BJ (cell line): ENCODE measurements around the gene IGF2BP1. TPM values are rescaled to one million over a fixed set of nuclear protein-coding genes. Genes with fewer than 3 reads are reported as not detected.
"Not testable (repeated sequence)": the region's sequence is repeated elsewhere in the genome, so short reads cannot be mapped to it uniquely, and the experiment has no call there.

Source experiments
- CTCF ChIA-PET: fragments of 350-600 bp; formaldehyde crosslinking; extraction: SDS; loops from one replicate; lab custom pipeline; 2021; ENCODE audit warnings: antibody characterized with exemption, inconsistent platforms; lab: Yijun Ruan, JAX
- POLR2A ChIA-PET: fragments of 300-600 bp; sonication (Branson Sonifier 250); formaldehyde crosslinking; extraction: SDS; loops from one replicate; lab custom pipeline; 2021; ENCODE audit warnings: antibody characterized with exemption; lab: Charles Lee
- DNase-seq: peaks from one replicate; pipeline ENCODE4 v3.0.0-alpha.2; 2011; ENCODE audit warnings: low read depth
- H3K27me3 ChIP-seq: 2 replicates; pipeline ENCODE4 v1.6.0; 2011; ENCODE audit warnings: low read length; ENCODE audit not compliant: control insufficient read depth, insufficient read depth
- H3K36me3 ChIP-seq: 2 replicates; pipeline ENCODE4 v1.5.1; 2011; ENCODE audit warnings: low read length; ENCODE audit not compliant: control insufficient read depth, insufficient read depth
- H3K4me3 ChIP-seq: 2 replicates; pipeline ENCODE4 v1.5.1; 2011; ENCODE audit warnings: low read depth, mild to moderate bottlenecking, control low read depth, low read length
- CTCF ChIP-seq: IDR thresholded peaks from 2 replicates; pipeline ENCODE4 v1.5.1; 2011; ENCODE audit warnings: low read depth, mild to moderate bottlenecking, control low read depth, inconsistent platforms, low read length, moderate library complexity; ENCODE audit not compliant: insufficient read depth
- polyA plus RNA-seq: library from polyadenylated mRNA; depleted of rRNA; stranded (reverse); fragments of >200 nt; gene quantifications from 2 replicates; pipeline ENCODE4 v1.2.3, GENCODE V29; 2011; rRNA removed
- small RNA-seq: library from RNA; depleted of rRNA; stranded (forward); fragments of <200 nt; gene quantifications from one replicate; pipeline ENCODE3, GENCODE V24; 2012; ENCODE audit warnings: low replicate concordance, low read depth; ENCODE audit not compliant: insufficient read length

IGF2BP1 gene
- polyA plus RNA-seq, 1 experiment = 5.3 TPM

- Histone ChIP-seq H3K36me3 (no peaks in the 10 kb centered on the region), H3K4me3 (no peak overlapping the region), H3K27me3 (peaks cover 2% of the 10 kb centered on the region)
- ChIA-PET POLR2A (no interaction called here), CTCF (no interaction called here)
- no peak for TF ChIP-seq CTCF
- DNase-seq = no peak
Measured at GRCh38 chr17:49093131-49093530, 95.9 kb downstream of the IGF2BP1 start.

GRCh38 chr17:49100601-49101000 is 103.4 kb downstream of the IGF2BP1 start:
- no peaks in the 10 kb centered on the region for H3K36me3 ChIP-seq
- ChIA-PET POLR2A (no interaction called here), CTCF (interaction anchor here (1.4 kb wide), 1 partner anchor 33 kb away, joined by 3 read pairs; no protein-coding TSS in a partner anchor)
- no peaks in the 10 kb centered on the region for H3K27me3 ChIP-seq
- DNase-seq = no peak
- no peak overlapping the region for H3K4me3 ChIP-seq
- TF ChIP-seq CTCF = no peak

- ChIA-PET CTCF (interaction anchor here (1.4 kb wide), 1 partner anchor 33 kb away, joined by 3 read pairs; no protein-coding TSS in a partner anchor), POLR2A (no interaction called here)
- Histone ChIP-seq H3K36me3 (no peaks in the 10 kb centered on the region), H3K4me3 (no peak overlapping the region), H3K27me3 (no peaks in the 10 kb centered on the region)
- DNase-seq = no peak
- no peak for TF ChIP-seq CTCF
Measured at GRCh38 chr17:49101054-49101534, 103.9 kb downstream of the IGF2BP1 start.

GRCh38 chr17:49103360-49103759 is 106.2 kb downstream of the IGF2BP1 start:
- POLR2A ChIA-PET, H3K4me3 ChIP-seq, DNase-seq, H3K27me3 ChIP-seq, H3K36me3 ChIP-seq: not testable (repeated sequence)
- CTCF ChIA-PET = interaction anchor here (1.1 kb wide), 1 partner anchor 76 kb away, joined by 3 read pairs; no protein-coding TSS in a partner anchor

GRCh38 chr17:49104511-49105074 is 107.4 kb downstream of the IGF2BP1 start:
- no peak for TF ChIP-seq CTCF
- POLR2A ChIA-PET = no interaction called here
- DNase-seq = peak; percentile 36
- CTCF ChIA-PET = interaction anchor here (0.7 to 1.1 kb wide), 5 partner anchors 10 to 307 kb away, joined by 3 read pairs; no protein-coding TSS in a partner anchor
- no peaks in the 10 kb centered on the region for H3K27me3 ChIP-seq
- no peak overlapping the region for H3K4me3 ChIP-seq
- no peaks in the 10 kb centered on the region for H3K36me3 ChIP-seq

Small RNA genes lying within 50 kb of the gene (small RNA-seq; reads per million reads assigned to genes)
- gene RF00017 = not detected
- not detected for gene RF01210
- 0.84 reads per million for gene RNU1-42P
- not detected for gene RNU6-826P

Other genes starting within 250 kb of the IGF2BP1 start
- 0.02 TPM in 1 of 2 replicates, not detected in the other for gene TTLL6, start 180.2 kb upstream of the IGF2BP1 start, polyA plus RNA-seq
- 108 and 137 TPM in 2 replicates for gene CALCOCO2, start 166.3 kb upstream of the IGF2BP1 start, polyA plus RNA-seq
- gene ATP5MC1, start 104.6 kb upstream of the IGF2BP1 start, polyA plus RNA-seq = 139 and 142 TPM in 2 replicates
- 166 and 190 TPM in 2 replicates for gene UBE2Z, start 89.0 kb upstream of the IGF2BP1 start, polyA plus RNA-seq
- gene SNF8, start 52.5 kb upstream of the IGF2BP1 start, polyA plus RNA-seq = 104 and 113 TPM in 2 replicates
- 0.12 and 0.16 TPM in 2 replicates for gene GIP, start 28.8 kb upstream of the IGF2BP1 start, polyA plus RNA-seq
- 0.05 and 0.12 TPM in 2 replicates for gene B4GALNT2, start 135.4 kb downstream of the IGF2BP1 start, polyA plus RNA-seq
- gene GNGT2, start 213.2 kb downstream of the IGF2BP1 start, polyA plus RNA-seq = 0.45 and 0.66 TPM in 2 replicates
- gene ABI3, start 213.3 kb downstream of the IGF2BP1 start, polyA plus RNA-seq = 0.71 and 1.5 TPM in 2 replicates
- gene PHOSPHO1, start 233.4 kb downstream of the IGF2BP1 start, polyA plus RNA-seq = 0.07 and 0.11 TPM in 2 replicates